ENCODE data around the gene PTX4. TPM values are rescaled to one million over a fixed set of nuclear protein-coding genes. Genes with fewer than 3 reads are reported as not detected.

PTX4 gene
- total RNA-seq, 6 experiments from 2014 or later: not detected

GRCh38 chr16:1445518-1446203 lies 43.1 kb downstream of the PTX4 start:
- 100% methylated on average over 1 of the region's 25 CpGs for WGBS (ENCODE audit: insufficient coverage, low coverage, low lambda C conversion rate, missing lambda C conversion rate)
- Histone ChIP-seq H3K27ac (no peak overlapping the region), H3K36me3 (peaks cover 0 to 10% (median 0%) of the 10 kb centered on the region in 4 donors), H3K27me3 (no peaks in the 10 kb centered on the region), H3K4me3 (no peak overlapping the region), H3K9me3 (no peaks in the 10 kb centered on the region), H3K4me1 (no peaks in the 10 kb centered on the region)
- DNase-seq (no peak), ATAC-seq (no peak)
- intact Hi-C loops (cut with DNase I): no loop called here
- TF ChIP-seq POLR2A (IDR thresholded peaks at IDR 0.05) (no peak), CTCF (IDR thresholded peaks at IDR 0.05) (no peak)

- WGBS (ENCODE audit: insufficient coverage, low coverage, low lambda C conversion rate, missing lambda C conversion rate): 85% methylated on average over 18 of the region's 48 CpGs
Observed at GRCh38 chr16:1444730-1445517, 43.8 kb downstream of the PTX4 start.

GRCh38 chr16:1443980-1444729 lies 44.6 kb downstream of the PTX4 start, which contains the start of gene CCDC154:
TSS of gene CCDC154 (minus strand) at chr16:1444556. CDS start at chr16:1444322, 234 bp downstream.
- WGBS (ENCODE audit: insufficient coverage, low coverage, low lambda C conversion rate, missing lambda C conversion rate): 80% methylated on average over 1 of the region's 27 CpGs
- TF ChIP-seq CTCF (IDR thresholded peaks at IDR 0.05) (no peak), POLR2A (IDR thresholded peaks at IDR 0.05) (no peak)
- Histone ChIP-seq H3K9me3 (no peaks in the 10 kb centered on the region), H3K36me3 (peaks cover 0 to 10% (median 0%) of the 10 kb centered on the region in 4 donors), H3K4me3 (no peak within 1 kb of the TSS), H3K27me3 (no peaks in the 10 kb centered on the region), H3K4me1 (no peaks in the 10 kb centered on the region), H3K27ac (no peak within 1 kb of the TSS)
- intact Hi-C loops (cut with DNase I): no loop called here
- peak in 1 of 4 donors; percentile 6 for ATAC-seq
- DNase-seq: no peak

More at GRCh38 chr16:1444730-1445517, 43.8 kb downstream of the PTX4 start:
- peaks cover 0 to 10% (median 0%) of the 10 kb centered on the region in 4 donors for H3K36me3 ChIP-seq
- DNase-seq (no peak), ATAC-seq (peak in 1 of 4 donors; percentile 4)
- H3K27me3 ChIP-seq: no peaks in the 10 kb centered on the region
- no peak overlapping the region for H3K4me3 ChIP-seq
- no peak overlapping the region for H3K27ac ChIP-seq
- H3K4me1 ChIP-seq: no peaks in the 10 kb centered on the region
- TF ChIP-seq POLR2A (IDR thresholded peaks at IDR 0.05): no peak
- no peak for TF ChIP-seq CTCF (IDR thresholded peaks at IDR 0.05)
- no peaks in the 10 kb centered on the region for H3K9me3 ChIP-seq
- intact Hi-C loops (cut with DNase I): no loop called here

- no peak for ATAC-seq
- intact Hi-C loops (cut with DNase I): no loop called here
- Histone ChIP-seq H3K4me1 (no peaks in the 10 kb centered on the region), H3K27me3 (no peaks in the 10 kb centered on the region), H3K4me3 (no peak overlapping the region), H3K36me3 (peaks cover 0 to 10% (median 0%) of the 10 kb centered on the region in 4 donors), H3K9me3 (no peaks in the 10 kb centered on the region), H3K27ac (no peak overlapping the region)
- DNase-seq: no peak
- TF ChIP-seq POLR2A (IDR thresholded peaks at IDR 0.05) (no peak), CTCF (IDR thresholded peaks at IDR 0.05) (no peak)
- no CpG with 5 or more reads among the region's 38 CpGs for WGBS (ENCODE audit: insufficient coverage, low coverage, low lambda C conversion rate, missing lambda C conversion rate)
Observed at GRCh38 chr16:1443403-1443973, 45.3 kb downstream of the PTX4 start.

Measured in right lobe of liver (tissue), 6 donors.